Prostate gland (tissue), 2 donors: Measurements from ENCODE around the gene LARP4B.

Experiments
- POLR2A ChIP-seq: fragments of 450-650 bp; IDR thresholded peaks from one replicate; pipeline ENCODE4 v1.6.1; 2016; ENCODE audit warnings: antibody characterized with exemption, mild to moderate bottlenecking
- TF ChIP-seq, protein P1 (sequence below), 4 experiments: fragments of 200-600 bp in 2 of 4; fragments of 450-650 bp in 2 of 4; sonication (generic) in 2 of 4; IDR thresholded peaks; 1 replicate in 3 of 4; 2 replicates in 1 of 4; pipeline ENCODE4 v1.5.1; 2016 to 2019; ENCODE audit warnings: antibody characterized with exemption in 4 of 4, mild to moderate bottlenecking in 2 of 4, moderate library complexity in 2 of 4

DNA sequence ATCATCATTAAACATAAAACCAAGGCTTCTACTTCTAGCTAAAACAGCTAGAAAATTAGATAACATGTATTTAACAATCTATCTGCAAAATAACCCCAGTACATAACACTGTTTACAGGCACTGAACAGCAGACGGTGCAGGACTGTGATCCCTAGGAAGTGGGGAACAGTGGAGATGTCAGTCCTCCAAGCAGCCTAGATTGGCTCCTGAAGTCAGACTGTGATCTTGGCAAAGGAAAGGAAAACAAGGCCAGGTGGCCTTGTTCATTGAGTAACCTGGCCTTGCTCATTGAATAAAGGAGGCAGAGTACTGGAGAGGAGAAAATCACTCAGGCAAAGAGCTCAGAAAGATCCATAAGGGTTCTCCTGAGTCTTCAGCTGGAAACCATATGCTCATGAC is 164.3 kb downstream of the LARP4B start:
- TF ChIP-seq, protein P1, sequence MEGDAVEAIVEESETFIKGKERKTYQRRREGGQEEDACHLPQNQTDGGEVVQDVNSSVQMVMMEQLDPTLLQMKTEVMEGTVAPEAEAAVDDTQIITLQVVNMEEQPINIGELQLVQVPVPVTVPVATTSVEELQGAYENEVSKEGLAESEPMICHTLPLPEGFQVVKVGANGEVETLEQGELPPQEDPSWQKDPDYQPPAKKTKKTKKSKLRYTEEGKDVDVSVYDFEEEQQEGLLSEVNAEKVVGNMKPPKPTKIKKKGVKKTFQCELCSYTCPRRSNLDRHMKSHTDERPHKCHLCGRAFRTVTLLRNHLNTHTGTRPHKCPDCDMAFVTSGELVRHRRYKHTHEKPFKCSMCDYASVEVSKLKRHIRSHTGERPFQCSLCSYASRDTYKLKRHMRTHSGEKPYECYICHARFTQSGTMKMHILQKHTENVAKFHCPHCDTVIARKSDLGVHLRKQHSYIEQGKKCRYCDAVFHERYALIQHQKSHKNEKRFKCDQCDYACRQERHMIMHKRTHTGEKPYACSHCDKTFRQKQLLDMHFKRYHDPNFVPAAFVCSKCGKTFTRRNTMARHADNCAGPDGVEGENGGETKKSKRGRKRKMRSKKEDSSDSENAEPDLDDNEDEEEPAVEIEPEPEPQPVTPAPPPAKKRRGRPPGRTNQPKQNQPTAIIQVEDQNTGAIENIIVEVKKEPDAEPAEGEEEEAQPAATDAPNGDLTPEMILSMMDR (IDR thresholded peaks at IDR 0.05) = no peak
- TF ChIP-seq POLR2A = no peak
